ENCODE data around the gene HOXD3. TPM values are rescaled to one million over a fixed set of nuclear protein-coding genes. Genes with fewer than 3 reads are reported as not detected.

HOXD3 gene
- total and polyA plus RNA-seq, 2 donors: 0.28 to 0.82 TPM

- peaks cover 96 to 100% of the 10 kb centered on the region in 2 donors for H3K27me3 ChIP-seq (ENCODE audit: control insufficient read depth in 2 of 2, insufficient read depth in 1 of 2, low read length in 1 of 2)
- H3K4me1 ChIP-seq (ENCODE audit: control insufficient read depth in 2 of 2, insufficient read depth in 2 of 2, low read length in 2 of 2): no peaks in the 10 kb centered on the region
- no peak overlapping the region for H3K27ac ChIP-seq (ENCODE audit: low read depth in 1 of 2, low read length in 1 of 2)
- no peaks in the 10 kb centered on the region for H3K36me3 ChIP-seq (ENCODE audit: control insufficient read depth in 2 of 2, insufficient read depth in 2 of 2, low read length in 1 of 2)
- DNase-seq (ENCODE audit: low read depth in 6 of 9, low spot score in 9 of 9): no peak
- peaks cover 0 to 15% of the 10 kb centered on the region in 2 donors for H3K9me3 ChIP-seq (ENCODE audit: control insufficient read depth in 2 of 2, insufficient read depth in 1 of 2, low read length in 1 of 2)
- WGBS: 16% methylated on average over 48 of the region's 48 CpGs
- H3K4me3 ChIP-seq (ENCODE audit: low read length in 2 of 2): no peak overlapping the region
Observed at GRCh38 chr2:176152350-176153181, 4.5 kb upstream of the HOXD3 start.

- Histone ChIP-seq H3K36me3 (ENCODE audit: control insufficient read depth in 2 of 2, insufficient read depth in 2 of 2, low read length in 1 of 2) (no peaks in the 10 kb centered on the region), H3K4me3 (ENCODE audit: low read length in 2 of 2) (no peak overlapping the region), H3K9me3 (ENCODE audit: control insufficient read depth in 2 of 2, insufficient read depth in 1 of 2, low read length in 1 of 2) (peaks cover 0 to 8% of the 10 kb centered on the region in 2 donors), H3K27ac (ENCODE audit: low read depth in 1 of 2, low read length in 1 of 2) (no peak overlapping the region), H3K4me1 (ENCODE audit: control insufficient read depth in 2 of 2, insufficient read depth in 2 of 2, low read length in 2 of 2) (no peaks in the 10 kb centered on the region), H3K27me3 (ENCODE audit: control insufficient read depth in 2 of 2, insufficient read depth in 1 of 2, low read length in 1 of 2) (peaks cover 96 to 100% of the 10 kb centered on the region in 2 donors)
- WGBS: 38% methylated on average over 11 of the region's 11 CpGs
- no peak for DNase-seq (ENCODE audit: low read depth in 6 of 9, low spot score in 9 of 9)
Observed at GRCh38 chr2:176154576-176155252, 2.4 kb upstream of the HOXD3 start.

GRCh38 chr2:176155356-176156044 is 1.6 kb upstream of the HOXD3 start:
- 21% methylated on average over 6 of the region's 6 CpGs for WGBS
- H3K9me3 ChIP-seq (ENCODE audit: control insufficient read depth in 2 of 2, insufficient read depth in 1 of 2, low read length in 1 of 2): peaks cover 0 to 6% of the 10 kb centered on the region in 2 donors
- peaks cover 0 to 7% of the 10 kb centered on the region in 2 donors for H3K4me1 ChIP-seq (ENCODE audit: control insufficient read depth in 2 of 2, insufficient read depth in 2 of 2, low read length in 2 of 2)
- no peak overlapping the region for H3K4me3 ChIP-seq (ENCODE audit: low read length in 2 of 2)
- no peaks in the 10 kb centered on the region for H3K36me3 ChIP-seq (ENCODE audit: control insufficient read depth in 2 of 2, insufficient read depth in 2 of 2, low read length in 1 of 2)
- H3K27ac ChIP-seq (ENCODE audit: low read depth in 1 of 2, low read length in 1 of 2): no peak overlapping the region
- no peak for DNase-seq (ENCODE audit: low read depth in 6 of 9, low spot score in 9 of 9)
- peaks cover 96 to 100% of the 10 kb centered on the region in 2 donors for H3K27me3 ChIP-seq (ENCODE audit: control insufficient read depth in 2 of 2, insufficient read depth in 1 of 2, low read length in 1 of 2)

- no peaks in the 10 kb centered on the region for H3K36me3 ChIP-seq (ENCODE audit: control insufficient read depth in 2 of 2, insufficient read depth in 2 of 2, low read length in 1 of 2)
- no peak overlapping the region for H3K4me3 ChIP-seq (ENCODE audit: low read length in 2 of 2)
- WGBS: 35% methylated on average over 8 of the region's 8 CpGs
- no peak overlapping the region for H3K27ac ChIP-seq (ENCODE audit: low read depth in 1 of 2, low read length in 1 of 2)
- peaks cover 97 to 100% of the 10 kb centered on the region in 2 donors for H3K27me3 ChIP-seq (ENCODE audit: control insufficient read depth in 2 of 2, insufficient read depth in 1 of 2, low read length in 1 of 2)
- peaks cover 0 to 4% of the 10 kb centered on the region in 2 donors for H3K9me3 ChIP-seq (ENCODE audit: control insufficient read depth in 2 of 2, insufficient read depth in 1 of 2, low read length in 1 of 2)
- peaks cover 0 to 12% of the 10 kb centered on the region in 2 donors for H3K4me1 ChIP-seq (ENCODE audit: control insufficient read depth in 2 of 2, insufficient read depth in 2 of 2, low read length in 2 of 2)
- no peak for DNase-seq (ENCODE audit: low read depth in 6 of 9, low spot score in 9 of 9)
Observed at GRCh38 chr2:176156301-176156806, 753 bp upstream of the HOXD3 start.

GRCh38 chr2:176157499-176158185 is 535 bp downstream of the HOXD3 start:
- H3K9me3 ChIP-seq (ENCODE audit: control insufficient read depth in 2 of 2, insufficient read depth in 1 of 2, low read length in 1 of 2): peaks cover 0 to 4% of the 10 kb centered on the region in 2 donors
- H3K27ac ChIP-seq (ENCODE audit: low read depth in 1 of 2, low read length in 1 of 2): no peak overlapping the region
- no peak for DNase-seq (ENCODE audit: low read depth in 6 of 9, low spot score in 9 of 9)
- H3K27me3 ChIP-seq (ENCODE audit: control insufficient read depth in 2 of 2, insufficient read depth in 1 of 2, low read length in 1 of 2): peaks cover 97 to 100% of the 10 kb centered on the region in 2 donors
- H3K4me1 ChIP-seq (ENCODE audit: control insufficient read depth in 2 of 2, insufficient read depth in 2 of 2, low read length in 2 of 2): peaks cover 0 to 12% of the 10 kb centered on the region in 2 donors
- WGBS: 8% methylated on average over 43 of the region's 43 CpGs
- no peaks in the 10 kb centered on the region for H3K36me3 ChIP-seq (ENCODE audit: control insufficient read depth in 2 of 2, insufficient read depth in 2 of 2, low read length in 1 of 2)
- no peak overlapping the region for H3K4me3 ChIP-seq (ENCODE audit: low read length in 2 of 2)

- no peaks in the 10 kb centered on the region for H3K36me3 ChIP-seq (ENCODE audit: control insufficient read depth in 2 of 2, insufficient read depth in 2 of 2, low read length in 1 of 2)
- WGBS: 8% methylated on average over 22 of the region's 22 CpGs
- DNase-seq (ENCODE audit: low read depth in 6 of 9, low spot score in 9 of 9): no peak
- no peak overlapping the region for H3K4me3 ChIP-seq (ENCODE audit: low read length in 2 of 2)
- peaks cover 97 to 100% of the 10 kb centered on the region in 2 donors for H3K27me3 ChIP-seq (ENCODE audit: control insufficient read depth in 2 of 2, insufficient read depth in 1 of 2, low read length in 1 of 2)
- peaks cover 0 to 12% of the 10 kb centered on the region in 2 donors for H3K4me1 ChIP-seq (ENCODE audit: control insufficient read depth in 2 of 2, insufficient read depth in 2 of 2, low read length in 2 of 2)
- no peak overlapping the region for H3K27ac ChIP-seq (ENCODE audit: low read depth in 1 of 2, low read length in 1 of 2)
- H3K9me3 ChIP-seq (ENCODE audit: control insufficient read depth in 2 of 2, insufficient read depth in 1 of 2, low read length in 1 of 2): peaks cover 0 to 4% of the 10 kb centered on the region in 2 donors
Observed at GRCh38 chr2:176158186-176158591, 1.1 kb downstream of the HOXD3 start.

DNA sequence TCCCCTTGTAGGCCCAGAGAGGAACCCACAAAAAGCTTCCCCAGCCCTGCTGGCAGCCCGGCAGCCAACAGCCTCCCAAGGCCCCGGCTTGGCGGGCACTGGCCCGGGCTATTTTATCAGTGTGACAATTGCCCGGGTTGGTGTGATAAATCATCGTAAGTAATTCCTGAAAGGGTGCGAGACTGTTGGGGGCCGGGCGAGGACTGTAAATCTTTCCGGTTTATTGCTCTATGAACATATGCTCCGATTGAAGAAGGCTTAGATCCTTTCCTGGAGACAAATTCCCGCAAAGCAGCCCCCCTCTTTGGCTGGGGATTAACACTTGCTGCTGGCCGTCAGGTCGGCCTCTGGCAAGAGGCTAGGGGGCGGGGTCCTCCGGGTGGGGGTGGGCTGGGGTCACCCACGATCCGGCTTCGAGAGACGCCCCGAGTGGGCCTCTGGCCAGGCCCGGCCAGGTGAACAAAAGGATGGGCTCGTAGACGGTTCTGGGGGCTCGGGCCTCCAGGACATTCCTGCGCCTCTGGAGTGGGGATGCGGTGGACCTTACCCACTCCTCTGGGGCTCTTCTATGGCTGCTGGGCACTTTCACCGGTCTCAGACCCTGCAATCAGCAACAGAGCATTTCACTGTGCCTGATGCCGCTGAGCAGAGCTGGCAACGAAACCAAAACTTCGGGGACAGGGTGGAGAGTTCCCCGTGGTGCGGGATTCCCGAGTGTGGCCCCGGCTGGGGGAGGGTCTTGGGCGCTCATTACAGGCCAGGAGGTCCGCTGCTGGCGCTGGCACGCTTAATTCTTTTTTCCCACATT is 2.0 kb downstream of the HOXD3 start:
- WGBS: 9% methylated on average over 39 of the region's 39 CpGs
- no peak overlapping the region for H3K27ac ChIP-seq (ENCODE audit: low read depth in 1 of 2, low read length in 1 of 2)
- DNase-seq (ENCODE audit: low read depth in 6 of 9, low spot score in 9 of 9): no peak
- H3K27me3 ChIP-seq (ENCODE audit: control insufficient read depth in 2 of 2, insufficient read depth in 1 of 2, low read length in 1 of 2): peaks cover 99 to 100% of the 10 kb centered on the region in 2 donors
- H3K9me3 ChIP-seq (ENCODE audit: control insufficient read depth in 2 of 2, insufficient read depth in 1 of 2, low read length in 1 of 2): peaks cover 0 to 4% of the 10 kb centered on the region in 2 donors
- H3K36me3 ChIP-seq (ENCODE audit: control insufficient read depth in 2 of 2, insufficient read depth in 2 of 2, low read length in 1 of 2): no peaks in the 10 kb centered on the region
- H3K4me1 ChIP-seq (ENCODE audit: control insufficient read depth in 2 of 2, insufficient read depth in 2 of 2, low read length in 2 of 2): peaks cover 0 to 12% of the 10 kb centered on the region in 2 donors
- no peak overlapping the region for H3K4me3 ChIP-seq (ENCODE audit: low read length in 2 of 2)

GRCh38 chr2:176159663-176160250 is 2.6 kb downstream of the HOXD3 start:
- Histone ChIP-seq H3K9me3 (ENCODE audit: control insufficient read depth in 2 of 2, insufficient read depth in 1 of 2, low read length in 1 of 2) (peaks cover 0 to 4% of the 10 kb centered on the region in 2 donors), H3K27me3 (ENCODE audit: control insufficient read depth in 2 of 2, insufficient read depth in 1 of 2, low read length in 1 of 2) (peaks cover 99 to 100% of the 10 kb centered on the region in 2 donors), H3K36me3 (ENCODE audit: control insufficient read depth in 2 of 2, insufficient read depth in 2 of 2, low read length in 1 of 2) (no peaks in the 10 kb centered on the region), H3K27ac (ENCODE audit: low read depth in 1 of 2, low read length in 1 of 2) (no peak overlapping the region), H3K4me1 (ENCODE audit: control insufficient read depth in 2 of 2, insufficient read depth in 2 of 2, low read length in 2 of 2) (peaks cover 0 to 14% of the 10 kb centered on the region in 2 donors), H3K4me3 (ENCODE audit: low read length in 2 of 2) (no peak overlapping the region)
- 4% methylated on average over 44 of the region's 44 CpGs for WGBS
- DNase-seq (ENCODE audit: low read depth in 6 of 9, low spot score in 9 of 9): no peak
